SK-N-SH (cell line): ENCODE results near the gene TRIM42. TPM values are rescaled to one million over a fixed set of nuclear protein-coding genes. Genes with fewer than 3 reads are reported as not detected.

Source experiments
- CTCF ChIA-PET: fragments of 300-600, 350-600 bp; formaldehyde crosslinking; extraction: SDS; loops from one replicate; lab custom pipeline; 2021; lab: Yijun Ruan, JAX
- POLR2A ChIA-PET: fragments of 350-600 bp; sonication (Branson Sonifier 250); formaldehyde crosslinking; extraction: SDS; loops from one replicate; lab custom pipeline; 2020; ENCODE audit warnings: antibody characterized with exemption, inconsistent platforms; lab: Yijun Ruan, JAX
- DNase-seq: peaks from one replicate; pipeline ENCODE4 v3.0.0; 2012
- H2AFZ ChIP-seq: fragments of 200-600 bp; sonication (generic); 2 replicates; pipeline ENCODE4 v1.8.1; 2016; ENCODE audit warnings: antibody characterized with exemption, mild to moderate bottlenecking, low read depth
- H3F3A ChIP-seq: fragments of 200-600 bp; sonication (generic); replicated peaks from 2 replicates; pipeline ENCODE3; 2016; ENCODE audit warnings: antibody characterized with exemption, mild to moderate bottlenecking; ENCODE audit not compliant: insufficient read depth
- H3K27ac ChIP-seq, 2 experiments: fragments of 200-500 bp in 1 of 2; fragments of 200-600 bp in 1 of 2; sonication (Bioruptor generic) in 1 of 2; sonication (generic), shearing (Covaris generic) in 1 of 2; 2 replicates each; pipeline versions ENCODE4 v1.5.1 to v1.6.1; 2014 to 2016; ENCODE audit warnings: low read depth in 2 of 2, inconsistent platforms in 1 of 2, low read length in 1 of 2, mild to moderate bottlenecking in 1 of 2, mixed read lengths in 1 of 2
- H3K27me3 ChIP-seq: fragments of 200-600 bp; sonication (generic), shearing (Covaris generic); 2 replicates; pipeline ENCODE4 v1.6.1; 2016; ENCODE audit warnings: mixed run types; ENCODE audit not compliant: insufficient read depth
- H3K36me3 ChIP-seq, 2 experiments: fragments of 200-500 bp in 1 of 2; fragments of 200-600 bp in 1 of 2; sonication (Bioruptor generic) in 1 of 2; sonication (generic) in 1 of 2; replicated peaks in 1 of 2; 2 replicates each; pipeline versions ENCODE3 to v1.5.1; 2014 to 2016; ENCODE audit warnings: low read length in 1 of 2, mild to moderate bottlenecking in 1 of 2; ENCODE audit not compliant: insufficient read depth in 2 of 2, control insufficient read depth in 1 of 2
- H3K4me1 ChIP-seq, 2 experiments: fragments of 200-500 bp in 1 of 2; fragments of 200-600 bp in 1 of 2; sonication (Bioruptor generic) in 1 of 2; sonication (generic), shearing (Covaris generic) in 1 of 2; 2 replicates each; pipeline versions ENCODE4 v1.5.1 to v1.6.1; 2014 to 2016; ENCODE audit warnings: low read depth in 1 of 2, low read length in 1 of 2, mixed run types in 1 of 2; ENCODE audit not compliant: insufficient read depth in 2 of 2, control insufficient read depth in 1 of 2
- H3K4me2 ChIP-seq: fragments of 200-600 bp; sonication (generic), shearing (Covaris generic); 2 replicates; pipeline ENCODE4 v1.6.1; 2017; ENCODE audit warnings: mixed run types
- H3K4me3 ChIP-seq, 2 experiments: fragments of 200-500 bp in 1 of 2; fragments of 200-600 bp in 1 of 2; sonication (Bioruptor generic) in 1 of 2; sonication (generic), shearing (Covaris generic) in 1 of 2; 2 replicates each; pipeline versions ENCODE4 v1.5.1 to v1.8.1; 2014 to 2016; ENCODE audit warnings: low read depth in 2 of 2, inconsistent platforms in 1 of 2, low read length in 1 of 2, mild to moderate bottlenecking in 1 of 2, mixed read lengths in 1 of 2, moderate library complexity in 1 of 2
- H3K79me2 ChIP-seq: fragments of 200-600 bp; sonication (generic); 2 replicates; pipeline ENCODE4 v1.8.1; 2017; ENCODE audit warnings: mild to moderate bottlenecking; ENCODE audit not compliant: insufficient read depth
- H3K9ac ChIP-seq: fragments of 200-600 bp; sonication (generic); 2 replicates; pipeline ENCODE4 v1.6.1; 2017; ENCODE audit warnings: mixed run types
- H3K9me2 ChIP-seq: fragments of 200-600 bp; sonication (generic); 2 replicates; pipeline ENCODE4 v1.6.1; 2017; ENCODE audit warnings: mixed run types
- H3K9me3 ChIP-seq: fragments of 200-600 bp; sonication (generic); 2 replicates; pipeline ENCODE4 v1.6.1; 2017; ENCODE audit warnings: mixed run types, mild to moderate bottlenecking, moderate library complexity
- H4K20me1 ChIP-seq: fragments of 200-600 bp; sonication (generic); 2 replicates; pipeline ENCODE4 v1.6.1; 2017; ENCODE audit warnings: mild to moderate bottlenecking, mixed run types; ENCODE audit not compliant: insufficient read depth
- CHD2 ChIP-seq: fragments of 150-350 bp; IDR thresholded peaks from 2 replicates; pipeline ENCODE4 v1.6.1; 2018; ENCODE audit warnings: low read length; ENCODE audit not compliant: partially characterized antibody
- ELF1 ChIP-seq: IDR thresholded peaks from 2 replicates; pipeline ENCODE4 v1.4.0; 2012
- EP300 ChIP-seq, 2 experiments: IDR thresholded peaks; 2 replicates each; pipeline versions ENCODE4 v1.4.0 to v1.6.1; 2012; ENCODE audit warnings: borderline replicate concordance in 1 of 2, low read depth in 1 of 2, low read length in 1 of 2
- EZH2phosphoT487 ChIP-seq: fragments of 200-600 bp; sonication (generic); IDR thresholded peaks from 2 replicates; pipeline ENCODE4 v1.6.1; 2017; ENCODE audit warnings: low read depth, mixed run types, mild to moderate bottlenecking, antibody characterized with exemption, moderate library complexity, borderline replicate concordance
- FOXJ3 ChIP-seq: sonication (generic); formaldehyde crosslinking; IDR thresholded peaks from 2 replicates; pipeline ENCODE4 v1.5.1; 2020; ENCODE audit warnings: mild to moderate bottlenecking, missing genetic modification reagents
- FOXM1 ChIP-seq: IDR thresholded peaks from 2 replicates; pipeline ENCODE4 v1.4.0; 2012; ENCODE audit warnings: low read depth, mild to moderate bottlenecking
- GABPA ChIP-seq: IDR thresholded peaks from 2 replicates; pipeline ENCODE4 v1.4.0; 2012; ENCODE audit warnings: low read depth, mild to moderate bottlenecking
- GATA2 ChIP-seq: sonication (generic); formaldehyde crosslinking; IDR thresholded peaks from 2 replicates; pipeline ENCODE4 v1.5.0; 2020; ENCODE audit warnings: mild to moderate bottlenecking, missing genetic modification reagents
- MEF2A ChIP-seq: IDR thresholded peaks from 2 replicates; pipeline ENCODE4 v1.4.0; 2012; ENCODE audit warnings: low read depth, borderline replicate concordance
- MXI1 ChIP-seq: IDR thresholded peaks from 2 replicates; pipeline ENCODE4 v1.6.1; 2012; ENCODE audit warnings: mild to moderate bottlenecking, low read depth, low read length, improper control_type of control experiment
- POLR2AphosphoS5 ChIP-seq: IDR thresholded peaks from 2 replicates; pipeline ENCODE4 v1.6.1; 2012; ENCODE audit warnings: low read depth, low read length
- RFX5 ChIP-seq: IDR thresholded peaks from 2 replicates; pipeline ENCODE4 v1.6.1; 2012; ENCODE audit warnings: mild to moderate bottlenecking, improper control_type of control experiment, low read length
- RXRA ChIP-seq: IDR thresholded peaks from 2 replicates; pipeline ENCODE4 v1.4.0; 2012; ENCODE audit warnings: low read depth, mild to moderate bottlenecking, borderline replicate concordance
- SIN3A ChIP-seq: IDR thresholded peaks from 2 replicates; pipeline ENCODE4 v1.6.1; 2012; ENCODE audit warnings: low read depth, mild to moderate bottlenecking, low read length, moderate library complexity, borderline replicate concordance
- SMC3 ChIP-seq: IDR thresholded peaks from 2 replicates; pipeline ENCODE4 v1.6.1; 2012; ENCODE audit warnings: low read depth, low read length, improper control_type of control experiment
- TAF1 ChIP-seq: IDR thresholded peaks from 2 replicates; pipeline ENCODE4 v1.6.1; 2012; ENCODE audit warnings: low read depth, mild to moderate bottlenecking, low read length, moderate library complexity, borderline replicate concordance
- TCF12 ChIP-seq: IDR thresholded peaks from 2 replicates; pipeline ENCODE4 v1.4.0; 2012
- TEAD4 ChIP-seq: IDR thresholded peaks from 2 replicates; pipeline ENCODE4 v1.4.0; 2012; ENCODE audit warnings: mild to moderate bottlenecking, borderline replicate concordance; ENCODE audit not compliant: insufficient read depth
- YY1 ChIP-seq: IDR thresholded peaks from 2 replicates; pipeline ENCODE4 v1.4.0; 2012; ENCODE audit warnings: low read depth, mild to moderate bottlenecking
- WGBS: methylation state at CpG from one replicate; pipeline ENCODE4 v1.1.6; 2017; ENCODE audit warnings: low lambda C conversion rate; 5-methylcytosine and 5-hydroxymethylcytosine counted together
- polyA plus RNA-seq, 3 experiments: library from polyadenylated mRNA; depleted of rRNA; stranded (reverse); fragments of >200 nt; gene quantifications; 2 replicates each; pipeline ENCODE4 v1.2.3, GENCODE V29; 2012
- TF ChIP-seq, protein P1 (sequence below): IDR thresholded peaks from 2 replicates; pipeline ENCODE4; 2012
- TF ChIP-seq, protein P2 (sequence below): IDR thresholded peaks from 2 replicates; pipeline ENCODE4 v1.4.0; 2012; ENCODE audit warnings: low read depth, borderline replicate concordance
- TF ChIP-seq, protein P3 (sequence below): IDR thresholded peaks from 2 replicates; pipeline ENCODE4 v1.4.0; 2012; ENCODE audit warnings: low read depth

Gene TRIM42
- polyA plus RNA-seq, 1 of the 3 experiments (the other 2 are of a cell fraction): not detected

DNA sequence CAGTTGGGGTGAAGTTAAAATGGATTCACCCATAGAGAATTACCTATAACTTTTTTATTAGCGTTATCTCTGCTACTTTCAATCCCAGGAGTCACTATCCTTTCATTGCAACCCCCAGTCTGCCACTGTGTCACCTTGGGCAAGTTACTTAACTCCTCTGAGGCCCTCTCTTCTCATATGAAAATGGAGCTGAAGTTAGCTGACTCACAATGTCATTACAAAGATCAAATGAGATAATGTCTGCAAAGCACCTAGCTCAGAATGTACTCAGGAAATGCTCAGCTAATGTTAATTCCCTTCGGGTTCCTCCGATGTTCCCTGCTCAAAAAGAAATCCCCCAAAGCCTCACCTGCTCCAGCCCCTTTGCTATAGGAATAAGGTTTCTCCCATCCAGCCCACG is 50.0 kb downstream of the TRIM42 start:
- ChIA-PET POLR2A (no interaction called here), CTCF (interaction anchor here (0.7 to 1.3 kb wide), 3 partner anchors 8 to 794 kb away, joined by 3 to 6 read pairs (median 3); no protein-coding TSS in a partner anchor)
- no peak overlapping the region for H3K27ac ChIP-seq
- H2AFZ ChIP-seq: no peak overlapping the region
- no peaks in the 10 kb centered on the region for H3K9me2 ChIP-seq
- DNase-seq: no peak
- H3K4me1 ChIP-seq: no peaks in the 10 kb centered on the region
- H3K27me3 ChIP-seq: no peaks in the 10 kb centered on the region
- H3K36me3 ChIP-seq: no peaks in the 10 kb centered on the region
- H3K4me2 ChIP-seq: no peak overlapping the region
- no peaks in the 10 kb centered on the region for H3F3A ChIP-seq
- no peak overlapping the region for H3K4me3 ChIP-seq
- TF ChIP-seq FOXM1: no peak
- TF ChIP-seq MEF2A: no peak
- TF ChIP-seq SIN3A: no peak
- no peak for TF ChIP-seq RXRA
- no peak overlapping the region for H3K9ac ChIP-seq
- no peaks in the 10 kb centered on the region for H4K20me1 ChIP-seq
- whole genome bisulfite sequencing: 24% methylated on average over 4 of the region's 4 CpGs
- no peaks in the 10 kb centered on the region for H3K9me3 ChIP-seq
- H3K79me2 ChIP-seq: no peaks in the 10 kb centered on the region

DNA sequence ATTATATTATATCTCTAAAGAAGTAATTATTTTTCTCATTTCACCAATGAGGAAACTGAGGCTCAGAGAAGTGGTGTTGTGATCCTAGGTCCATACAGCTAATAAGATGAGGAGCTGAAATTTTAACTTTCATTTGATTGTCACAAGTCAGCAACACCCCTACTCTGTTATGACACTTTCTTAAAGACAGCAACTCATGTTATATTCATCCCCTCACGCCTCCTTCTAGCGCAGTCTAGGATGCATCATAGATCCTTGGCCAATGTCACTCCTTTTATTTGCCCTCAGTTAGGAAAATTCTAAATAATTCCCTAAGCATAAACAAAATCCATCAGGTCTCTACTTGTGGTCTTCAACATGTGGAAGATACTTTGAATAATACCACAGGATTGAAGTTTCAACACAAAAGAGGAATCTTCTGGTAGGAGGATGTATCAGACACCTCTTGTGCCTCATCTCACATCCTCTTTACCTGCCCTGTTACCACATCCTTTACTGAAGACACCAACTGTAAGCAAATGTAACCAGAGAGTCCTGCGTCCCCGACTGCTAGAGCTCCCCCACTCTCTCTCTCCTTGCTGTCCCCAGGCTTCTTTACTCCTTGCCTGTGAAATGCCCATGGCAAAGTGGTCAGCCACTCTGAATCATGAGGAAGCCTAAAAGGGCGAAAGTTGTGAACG is 53.7 kb downstream of the TRIM42 start:
- CTCF ChIA-PET: interaction anchor here (0.6 kb wide), 1 partner anchor 1087 kb away, joined by 4 read pairs; no protein-coding TSS in a partner anchor
- H3K4me1 ChIP-seq: no peaks in the 10 kb centered on the region
- H3K9me2 ChIP-seq: no peaks in the 10 kb centered on the region
- no peaks in the 10 kb centered on the region for H3K79me2 ChIP-seq
- no peak for TF ChIP-seq EP300 (IDR thresholded peaks at IDR 0.05; ENCODE audit: borderline replicate concordance in 1 of 2, low read depth in 1 of 2, low read length in 1 of 2)
- no peak for TF ChIP-seq GABPA
- no peak for TF ChIP-seq TEAD4
- no peak for TF ChIP-seq SMC3
- TF ChIP-seq, protein P1, sequence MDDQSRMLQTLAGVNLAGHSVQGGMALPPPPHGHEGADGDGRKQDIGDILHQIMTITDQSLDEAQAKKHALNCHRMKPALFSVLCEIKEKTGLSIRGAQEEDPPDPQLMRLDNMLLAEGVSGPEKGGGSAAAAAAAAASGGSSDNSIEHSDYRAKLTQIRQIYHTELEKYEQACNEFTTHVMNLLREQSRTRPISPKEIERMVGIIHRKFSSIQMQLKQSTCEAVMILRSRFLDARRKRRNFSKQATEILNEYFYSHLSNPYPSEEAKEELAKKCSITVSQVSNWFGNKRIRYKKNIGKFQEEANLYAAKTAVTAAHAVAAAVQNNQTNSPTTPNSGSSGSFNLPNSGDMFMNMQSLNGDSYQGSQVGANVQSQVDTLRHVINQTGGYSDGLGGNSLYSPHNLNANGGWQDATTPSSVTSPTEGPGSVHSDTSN: no peak
- TF ChIP-seq FOXJ3: no peak
- TF ChIP-seq MXI1: no peak
- no peak for TF ChIP-seq TCF12
- TF ChIP-seq TAF1: no peak
- TF ChIP-seq POLR2AphosphoS5: no peak
- TF ChIP-seq ELF1: no peak
- TF ChIP-seq SIN3A: no peak
- TF ChIP-seq CHD2: no peak
- TF ChIP-seq, protein P2, sequence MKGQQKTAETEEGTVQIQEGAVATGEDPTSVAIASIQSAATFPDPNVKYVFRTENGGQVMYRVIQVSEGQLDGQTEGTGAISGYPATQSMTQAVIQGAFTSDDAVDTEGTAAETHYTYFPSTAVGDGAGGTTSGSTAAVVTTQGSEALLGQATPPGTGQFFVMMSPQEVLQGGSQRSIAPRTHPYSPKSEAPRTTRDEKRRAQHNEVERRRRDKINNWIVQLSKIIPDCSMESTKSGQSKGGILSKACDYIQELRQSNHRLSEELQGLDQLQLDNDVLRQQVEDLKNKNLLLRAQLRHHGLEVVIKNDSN: no peak
- no peak for TF ChIP-seq YY1
- no peak for TF ChIP-seq RFX5
- TF ChIP-seq GATA2 (CRISPR knock-in tag): no peak
- no peak for TF ChIP-seq EZH2phosphoT487
- TF ChIP-seq, protein P3, sequence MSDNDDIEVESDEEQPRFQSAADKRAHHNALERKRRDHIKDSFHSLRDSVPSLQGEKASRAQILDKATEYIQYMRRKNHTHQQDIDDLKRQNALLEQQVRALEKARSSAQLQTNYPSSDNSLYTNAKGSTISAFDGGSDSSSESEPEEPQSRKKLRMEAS: no peak
- DNase-seq: no peak
- no peak overlapping the region for H3K4me2 ChIP-seq
- 37% methylated on average over 6 of the region's 6 CpGs for WGBS
- H3F3A ChIP-seq: no peaks in the 10 kb centered on the region
- H3K9me3 ChIP-seq: no peaks in the 10 kb centered on the region; the same call in 1 of the 2 replicates
- H3K27me3 ChIP-seq: no peaks in the 10 kb centered on the region
- POLR2A ChIA-PET: no interaction called here
- no peak overlapping the region for H3K9ac ChIP-seq
- H3K36me3 ChIP-seq: no peaks in the 10 kb centered on the region
- no peak overlapping the region for H2AFZ ChIP-seq
- H4K20me1 ChIP-seq: no peaks in the 10 kb centered on the region
- H3K27ac ChIP-seq: no peak overlapping the region
- no peak overlapping the region for H3K4me3 ChIP-seq
